ENCODE measurements around the gene FAM83F. TPM values are rescaled to one million over a fixed set of nuclear protein-coding genes. Genes with fewer than 3 reads are reported as not detected.
A peak's percentile ranks its signal among the peaks of the same experiment; 100 is the strongest.

Gene FAM83F
- total RNA-seq, 2 experiments from 2014 or later, result not detected

GRCh38 chr22:40041366-40042137 lies 46.8 kb downstream of the FAM83F start:
- Mint-ChIP-seq H3K4me1 (peaks cover 25% of the 10 kb centered on the region), H3K27me3 (peaks cover 22% of the 10 kb centered on the region)
- no peak for DNase-seq

DNA sequence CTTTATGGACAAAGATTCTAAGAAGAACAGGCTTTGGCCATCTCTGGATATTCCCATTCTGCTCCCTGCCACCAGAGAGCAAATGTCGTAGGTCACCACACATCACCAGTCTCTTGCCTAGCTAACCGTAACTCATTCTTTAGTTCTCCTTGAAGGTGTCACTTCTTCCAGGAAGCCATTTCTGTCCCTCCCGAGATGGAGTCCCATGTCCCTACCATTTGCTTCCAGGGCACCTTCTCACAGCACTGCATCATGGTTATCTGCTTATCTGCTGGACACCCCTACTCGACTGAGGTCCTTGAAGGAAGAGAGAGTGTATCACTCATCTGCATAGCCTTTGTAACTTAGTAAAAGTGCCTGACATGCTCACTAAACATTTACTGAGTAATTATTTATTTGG lies 47.6 kb downstream of the FAM83F start:
- DNase-seq, result no peak
- ATAC-seq, result no peak
- peaks cover 27% of the 10 kb centered on the region for H3K4me1 Mint-ChIP-seq
- H3K27me3 Mint-ChIP-seq, result peaks cover 22% of the 10 kb centered on the region
- H3K27ac Mint-ChIP-seq, result no peak overlapping the region
- no peak overlapping the region for H3K4me3 Mint-ChIP-seq
- H3K36me3 Mint-ChIP-seq, result no peaks in the 10 kb centered on the region
- no peaks in the 10 kb centered on the region for H3K9me3 Mint-ChIP-seq (ENCODE audit: low read depth)
- CTCF ChIA-PET, result no interaction called here

More at GRCh38 chr22:40041366-40042137, 46.8 kb downstream of the FAM83F start:
- Mint-ChIP-seq H3K36me3 (no peaks in the 10 kb centered on the region), H3K27ac (no peak overlapping the region), H3K9me3 (ENCODE audit: low read depth) (no peaks in the 10 kb centered on the region), H3K4me3 (no peak overlapping the region)
- CTCF ChIA-PET, result interaction anchor here (0.6 to 27.0 kb wide), 6 partner anchors 14 to 503 kb away, joined by 3 to 478 read pairs (median 4); partner anchors contain the start of genes RPS19BP1 and TNRC6B
- no peak for ATAC-seq

- H3K9me3 Mint-ChIP-seq (ENCODE audit: low read depth), result no peaks in the 10 kb centered on the region
- peak overlapping the region; percentile 27 for H3K4me3 Mint-ChIP-seq
- no peaks in the 10 kb centered on the region for H3K36me3 Mint-ChIP-seq
- ATAC-seq, result no peak
- DNase-seq, result no peak
- CTCF ChIA-PET, result interaction anchor here (1.4 to 2.3 kb wide), 8 partner anchors 8 to 514 kb away, joined by 3 to 30 read pairs (median 8); partner anchors contain the start of gene ADSL
- H3K27me3 Mint-ChIP-seq, result peaks cover 16% of the 10 kb centered on the region
- peak overlapping the region; percentile 97 for H3K27ac Mint-ChIP-seq
- peaks cover 32% of the 10 kb centered on the region for H3K4me1 Mint-ChIP-seq
Observed at GRCh38 chr22:40043081-40043480, 48.3 kb downstream of the FAM83F start.

DNA sequence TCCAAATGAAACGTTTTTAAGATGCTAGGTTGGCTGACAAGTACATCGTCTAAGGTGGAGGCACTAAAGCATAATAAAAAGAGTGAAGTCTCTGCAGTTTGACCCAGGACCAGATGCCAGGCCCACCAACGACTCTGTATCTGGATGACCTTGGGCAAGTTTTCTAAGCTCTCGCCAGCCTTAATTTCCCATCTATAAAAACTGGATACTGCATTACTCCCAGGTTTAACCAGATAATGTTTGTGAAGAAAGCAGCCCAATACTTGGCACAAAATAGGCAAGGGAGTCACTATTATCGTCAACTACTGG lies 49.0 kb downstream of the FAM83F start:
- Mint-ChIP-seq H3K4me1 (peaks cover 35% of the 10 kb centered on the region), H3K9me3 (ENCODE audit: low read depth) (no peaks in the 10 kb centered on the region), H3K36me3 (no peaks in the 10 kb centered on the region), H3K4me3 (peak overlapping the region; percentile 84), H3K27me3 (peaks cover 9% of the 10 kb centered on the region), H3K27ac (peak overlapping the region; percentile 97)
- ATAC-seq, result no peak
- CTCF ChIA-PET, result interaction anchor here (1.0 to 2.3 kb wide), 16 partner anchors 8 to 551 kb away, joined by 3 to 30 read pairs (median 6); partner anchors contain the start of genes ADSL and TNRC6B
- no peak for DNase-seq

GRCh38 chr22:40044102-40044869 lies 49.5 kb downstream of the FAM83F start:
- H3K4me1 Mint-ChIP-seq, result peaks cover 37% of the 10 kb centered on the region
- ATAC-seq (peak; percentile 90), DNase-seq (peak; percentile 99)
- no peaks in the 10 kb centered on the region for H3K9me3 Mint-ChIP-seq (ENCODE audit: low read depth)
- H3K27ac Mint-ChIP-seq, result peak overlapping the region; percentile 97
- CTCF ChIA-PET, result interaction anchor here (0.8 to 2.3 kb wide), 18 partner anchors 9 to 552 kb away, joined by 3 to 30 read pairs (median 4); partner anchors contain the start of genes ADSL and TNRC6B
- peaks cover 6% of the 10 kb centered on the region for H3K27me3 Mint-ChIP-seq
- peak overlapping the region; percentile 84 for H3K4me3 Mint-ChIP-seq
- no peaks in the 10 kb centered on the region for H3K36me3 Mint-ChIP-seq

DNA sequence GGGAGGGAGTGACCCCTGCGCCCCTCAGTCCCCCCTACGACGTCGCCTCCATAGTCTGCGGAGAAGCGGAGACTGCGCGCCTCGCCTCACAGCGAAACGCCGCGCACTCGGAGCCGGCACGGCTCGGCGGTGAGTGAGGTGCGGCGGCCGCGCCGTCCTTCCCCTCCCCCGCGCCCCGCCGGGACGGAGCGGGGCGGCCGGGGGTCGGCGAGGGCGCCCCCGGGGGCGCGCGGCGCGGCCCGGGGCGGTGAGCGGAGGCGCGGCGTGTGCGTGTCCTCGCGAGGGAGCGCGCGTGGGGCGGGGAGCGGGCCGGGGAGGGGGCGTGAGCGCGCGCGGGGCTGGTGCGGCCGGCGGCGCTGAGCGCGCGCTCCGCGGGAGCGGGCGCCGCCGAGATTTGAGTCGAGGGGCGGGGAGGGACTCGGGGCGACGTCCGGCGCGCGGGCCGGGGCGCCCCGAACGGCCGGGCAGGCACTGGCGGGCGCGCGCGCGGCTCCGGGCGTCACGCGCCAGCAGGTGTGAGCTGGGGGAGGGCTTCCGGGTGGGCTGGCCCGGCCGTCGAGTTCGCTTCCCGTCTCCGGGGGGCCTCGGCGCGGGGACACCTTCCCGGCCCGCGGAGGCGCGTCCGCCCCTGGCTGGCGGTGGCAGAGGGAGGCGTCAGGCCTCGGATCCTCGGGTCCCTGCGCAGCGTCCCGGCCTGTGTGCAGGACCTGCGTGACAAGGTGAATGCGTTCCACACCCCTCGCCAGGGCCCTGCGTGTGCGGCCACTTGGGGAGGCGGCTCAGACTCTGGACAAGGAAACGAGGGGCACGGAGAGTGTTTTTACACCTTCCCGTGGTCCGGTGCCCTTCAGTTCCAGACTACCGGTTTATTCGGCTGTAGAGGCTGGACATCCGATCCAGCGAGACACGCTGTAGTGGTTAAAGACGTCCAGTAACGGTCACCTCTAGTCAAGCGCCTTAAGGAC lies 50.4 kb downstream of the FAM83F start:
- H3K27me3 Mint-ChIP-seq, result no peaks in the 10 kb centered on the region
- H3K4me3 Mint-ChIP-seq, result peak overlapping the region; percentile 84
- DNase-seq (peak; percentile 87), ATAC-seq (peak; percentile 21)
- H3K27ac Mint-ChIP-seq, result peak overlapping the region; percentile 97
- H3K36me3 Mint-ChIP-seq, result no peaks in the 10 kb centered on the region
- CTCF ChIA-PET, result interaction anchor here (0.8 to 2.3 kb wide), 18 partner anchors 9 to 553 kb away, joined by 3 to 30 read pairs (median 4); partner anchors contain the start of genes ADSL and TNRC6B
- H3K4me1 Mint-ChIP-seq, result peaks cover 40% of the 10 kb centered on the region
- no peaks in the 10 kb centered on the region for H3K9me3 Mint-ChIP-seq (ENCODE audit: low read depth)

DNA sequence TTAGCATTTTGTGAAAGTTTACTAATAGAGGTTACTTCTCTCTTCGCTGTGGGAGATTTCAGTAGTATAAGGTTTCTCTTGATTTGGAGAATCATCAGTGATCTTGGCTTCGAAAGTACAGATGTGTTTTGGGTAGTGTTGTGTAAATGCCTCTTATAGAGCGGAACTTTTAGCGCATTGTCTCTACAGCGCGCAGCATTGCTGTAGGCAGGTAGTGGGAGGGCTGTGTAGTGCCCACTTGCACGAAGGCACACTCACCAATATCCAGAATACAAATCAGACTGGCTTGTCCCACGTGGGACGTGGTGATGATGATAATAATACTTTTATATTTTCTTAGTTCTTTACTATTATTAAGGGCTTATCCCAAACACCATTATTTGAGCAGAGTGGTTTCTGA lies 51.4 kb downstream of the FAM83F start:
- H3K9me3 Mint-ChIP-seq (ENCODE audit: low read depth), result no peaks in the 10 kb centered on the region
- peak overlapping the region; percentile 54 for H3K4me3 Mint-ChIP-seq
- peak; percentile 39 for DNase-seq
- H3K4me1 Mint-ChIP-seq, result peaks cover 45% of the 10 kb centered on the region
- H3K36me3 Mint-ChIP-seq, result no peaks in the 10 kb centered on the region
- H3K27me3 Mint-ChIP-seq, result no peaks in the 10 kb centered on the region
- no peak for ATAC-seq
- CTCF ChIA-PET, result interaction anchor here (1.0 kb wide), 1 partner anchor 302 kb away, joined by 4 read pairs; no protein-coding TSS in a partner anchor
- peak overlapping the region; percentile 81 for H3K27ac Mint-ChIP-seq

- CTCF ChIA-PET, result no interaction called here
- no peak for ATAC-seq
- H3K9me3 Mint-ChIP-seq (ENCODE audit: low read depth), result no peaks in the 10 kb centered on the region
- peak; percentile 38 for DNase-seq
- H3K27ac Mint-ChIP-seq, result peak overlapping the region; percentile 20
- H3K36me3 Mint-ChIP-seq, result peaks cover 2% of the 10 kb centered on the region
- H3K4me3 Mint-ChIP-seq, result no peak overlapping the region
- H3K27me3 Mint-ChIP-seq, result no peaks in the 10 kb centered on the region
- peaks cover 58% of the 10 kb centered on the region for H3K4me1 Mint-ChIP-seq
Observed at GRCh38 chr22:40050258-40050657, 55.5 kb downstream of the FAM83F start.

DNA sequence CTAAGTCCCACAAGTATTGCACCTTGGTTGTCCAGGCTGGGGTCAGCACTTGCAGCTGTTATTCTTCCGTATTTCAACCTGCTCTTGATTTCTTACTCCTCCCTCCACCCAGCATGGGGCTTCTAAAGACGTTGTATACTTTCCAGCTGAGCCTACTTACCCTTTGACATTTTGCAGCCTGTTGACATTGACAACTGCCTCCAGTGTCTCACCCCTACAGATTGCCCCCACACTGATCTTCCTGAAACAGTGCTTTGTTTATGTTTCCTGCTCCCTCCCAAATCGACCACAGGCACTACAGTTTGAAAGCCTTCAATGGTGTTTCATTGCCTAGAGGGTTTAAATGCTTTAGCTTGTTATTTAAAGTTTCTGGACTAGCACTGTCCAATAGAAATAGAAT lies 56.6 kb downstream of the FAM83F start:
- Mint-ChIP-seq H3K9me3 (ENCODE audit: low read depth) (no peaks in the 10 kb centered on the region), H3K27me3 (no peaks in the 10 kb centered on the region), H3K27ac (peak overlapping the region; percentile 71), H3K4me3 (no peak overlapping the region), H3K36me3 (peaks cover 4% of the 10 kb centered on the region), H3K4me1 (peaks cover 62% of the 10 kb centered on the region)
- DNase-seq, result peak; percentile 40
- no peak for ATAC-seq
- CTCF ChIA-PET, result interaction anchor here (1.1 kb wide), 1 partner anchor 297 kb away, joined by 4 read pairs; no protein-coding TSS in a partner anchor

DNA sequence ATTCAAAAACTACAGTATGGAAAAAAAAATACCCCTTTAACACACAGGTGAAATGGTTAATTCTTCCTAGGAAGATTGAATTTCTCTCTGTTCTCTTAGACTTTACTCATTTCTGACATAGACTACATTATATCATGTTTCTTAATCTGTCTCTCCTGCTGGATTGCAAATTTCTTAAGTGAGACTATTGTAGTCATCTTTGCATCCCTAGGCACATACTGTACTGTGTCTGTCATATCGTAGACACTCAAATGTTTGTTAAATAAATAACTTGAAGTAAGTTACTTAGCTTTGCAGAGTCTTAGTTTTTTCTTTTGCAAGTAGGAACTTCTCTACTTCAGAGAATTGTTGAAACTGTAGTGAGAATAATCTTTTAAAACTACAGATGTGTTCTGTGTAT lies 58.7 kb downstream of the FAM83F start:
- H3K4me1 Mint-ChIP-seq, result peaks cover 71% of the 10 kb centered on the region
- no peaks in the 10 kb centered on the region for H3K27me3 Mint-ChIP-seq
- no peak overlapping the region for H3K27ac Mint-ChIP-seq
- CTCF ChIA-PET, result interaction anchor here (0.7 to 1.1 kb wide), 3 partner anchors 294 to 525 kb away, joined by 3 read pairs; no protein-coding TSS in a partner anchor
- H3K36me3 Mint-ChIP-seq, result peaks cover 5% of the 10 kb centered on the region
- DNase-seq (no peak), ATAC-seq (no peak)
- H3K9me3 Mint-ChIP-seq (ENCODE audit: low read depth), result no peaks in the 10 kb centered on the region
- no peak overlapping the region for H3K4me3 Mint-ChIP-seq

- Mint-ChIP-seq H3K36me3 (peaks cover 5% of the 10 kb centered on the region), H3K27ac (peak overlapping the region; percentile 93), H3K4me1 (peaks cover 76% of the 10 kb centered on the region), H3K4me3 (no peak overlapping the region), H3K9me3 (ENCODE audit: low read depth) (no peaks in the 10 kb centered on the region), H3K27me3 (no peaks in the 10 kb centered on the region)
- no peak for ATAC-seq
- peak; percentile 29 for DNase-seq
- CTCF ChIA-PET, result interaction anchor here (0.8 to 1.7 kb wide), 4 partner anchors 10 to 294 kb away, joined by 3 to 7 read pairs (median 4); no protein-coding TSS in a partner anchor
Observed at GRCh38 chr22:40054486-40054885, 59.7 kb downstream of the FAM83F start.

- peaks cover 5% of the 10 kb centered on the region for H3K36me3 Mint-ChIP-seq
- DNase-seq (peak; percentile 45), ATAC-seq (peak; percentile 92)
- H3K27ac Mint-ChIP-seq, result peak overlapping the region; percentile 93
- no peaks in the 10 kb centered on the region for H3K9me3 Mint-ChIP-seq (ENCODE audit: low read depth)
- H3K4me1 Mint-ChIP-seq, result peaks cover 74% of the 10 kb centered on the region
- H3K27me3 Mint-ChIP-seq, result no peaks in the 10 kb centered on the region
- CTCF ChIA-PET, result interaction anchor here (0.9 to 2.2 kb wide), 10 partner anchors 11 to 293 kb away, joined by 3 to 7 read pairs (median 3); no protein-coding TSS in a partner anchor
- H3K4me3 Mint-ChIP-seq, result peak overlapping the region; percentile 52
Observed at GRCh38 chr22:40055143-40055883, 60.6 kb downstream of the FAM83F start.

All from activated CD8-positive, alpha-beta memory T cell treated with anti-CD3 and anti-CD28 coated beads, Interleukin-2, amount 10 ng/mL, durations not matched to agents 7 days and 5 days (primary cell).